T-helper 17 cell (primary cell): ENCODE data around the gene SCN9A. TPM values are rescaled to one million over a fixed set of nuclear protein-coding genes. Genes with fewer than 3 reads are reported as not detected.

Experiments used
- ATAC-seq: fragments of 150-1000 bp; cut with Tn5 transposase; 2 replicates; pipeline ENCODE4 v1.10.0; 2021; ENCODE audit warnings: mild to moderate bottlenecking, moderate library complexity
- DNase-seq, 3 donors: peaks; one replicate each; pipeline versions ENCODE4 v3.0.0 to v3.0.0-alpha.2; 2020 to 2021
- H3K9me3 ChIP-seq: one replicate; pipeline ENCODE4 v1.7.0; 2013; ENCODE audit warnings: low read length, mild to moderate bottlenecking; ENCODE audit not compliant: control insufficient read depth, poor library complexity, severe bottlenecking
- H3K27ac Mint-ChIP-seq: one replicate; pipeline ENCODE4 v1.8.0; 2022; ENCODE audit warnings: mild to moderate bottlenecking, moderate library complexity, mixed read lengths
- H3K27me3 Mint-ChIP-seq: one replicate; pipeline ENCODE4 v1.8.0; 2022; ENCODE audit warnings: mixed read lengths
- H3K36me3 Mint-ChIP-seq: one replicate; pipeline ENCODE4 v1.8.0; 2022; ENCODE audit warnings: low read depth, mixed read lengths
- H3K4me1 Mint-ChIP-seq: one replicate; pipeline ENCODE4 v1.8.0; 2022; ENCODE audit warnings: mild to moderate bottlenecking, mixed read lengths
- H3K4me3 Mint-ChIP-seq: one replicate; pipeline ENCODE4 v1.8.0; 2022; ENCODE audit warnings: mild to moderate bottlenecking, moderate library complexity, mixed read lengths
- total RNA-seq, 4 donors: library from RNA in 2 of 4; stranded (reverse) in 2 of 4; gene quantifications; one replicate each; pipeline ENCODE4 v1.2.3 and lab custom pipeline; 2022 to 2026

The SCN9A gene
- total RNA-seq, 2 donors from 2014 or later: 0.21 TPM; not detected in 1

GRCh38 chr2:166158546-166158945, 217.2 kb downstream of the SCN9A start:
- no peak overlapping the region for H3K27ac Mint-ChIP-seq
- H3K27me3 Mint-ChIP-seq: peaks cover 50% of the 10 kb centered on the region
- H3K9me3 ChIP-seq: no peaks in the 10 kb centered on the region
- H3K4me1 Mint-ChIP-seq: no peaks in the 10 kb centered on the region
- H3K36me3 Mint-ChIP-seq: no peaks in the 10 kb centered on the region
- DNase-seq (no peak), ATAC-seq (no peak)
- no peak overlapping the region for H3K4me3 Mint-ChIP-seq

DNA sequence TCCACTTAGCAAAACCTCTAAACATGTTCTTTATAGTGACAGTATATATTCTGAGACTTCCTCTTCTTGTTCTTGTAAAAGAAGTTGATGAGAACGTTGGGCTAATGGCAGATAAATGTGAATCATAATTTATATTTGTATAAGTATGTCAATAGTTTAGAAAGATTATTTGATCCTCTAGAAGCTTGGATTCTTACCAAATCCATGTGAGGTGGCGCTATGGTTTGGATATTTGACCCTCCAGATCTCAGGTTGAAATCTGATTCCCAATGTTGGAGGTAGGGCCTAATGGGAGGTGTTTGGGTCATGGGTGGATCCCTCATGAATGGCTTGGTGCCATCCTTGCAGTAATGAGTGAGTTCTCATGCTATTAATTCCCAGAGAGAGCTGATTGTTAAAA, 218.2 kb downstream of the SCN9A start:
- H3K36me3 Mint-ChIP-seq: no peaks in the 10 kb centered on the region
- no peaks in the 10 kb centered on the region for H3K9me3 ChIP-seq
- no peak for DNase-seq
- H3K27ac Mint-ChIP-seq: no peak overlapping the region
- no peaks in the 10 kb centered on the region for H3K4me1 Mint-ChIP-seq
- H3K4me3 Mint-ChIP-seq: no peak overlapping the region
- peaks cover 53% of the 10 kb centered on the region for H3K27me3 Mint-ChIP-seq
- ATAC-seq: no peak

DNA sequence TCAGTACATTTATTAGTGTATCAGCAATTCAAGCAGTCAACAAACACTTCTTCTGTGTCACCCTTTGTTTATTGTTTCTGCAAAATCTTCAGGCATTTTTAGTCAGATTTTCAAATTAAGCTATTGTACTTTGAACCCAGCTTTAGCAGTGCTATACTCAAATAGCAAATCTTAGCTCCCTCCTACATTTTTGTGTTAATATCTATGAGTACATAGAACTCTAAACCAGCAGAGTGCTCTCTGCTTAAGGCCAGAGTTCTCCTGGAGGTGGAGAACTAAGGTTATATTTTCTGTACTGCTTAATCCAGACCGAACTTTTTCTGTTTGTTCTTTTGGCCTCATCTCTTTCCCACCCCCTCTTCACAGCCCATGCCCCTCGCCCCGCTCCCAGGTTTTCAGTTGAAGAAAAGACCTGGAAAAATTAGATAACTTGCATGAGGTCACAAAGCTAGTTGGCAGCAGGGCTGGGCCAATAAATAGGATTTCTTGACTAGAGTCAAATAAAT, 218.7 kb downstream of the SCN9A start:
- ATAC-seq (no peak), DNase-seq (no peak)
- Mint-ChIP-seq H3K4me1 (no peaks in the 10 kb centered on the region), H3K4me3 (no peak overlapping the region), H3K27ac (no peak overlapping the region), H3K36me3 (no peaks in the 10 kb centered on the region), H3K27me3 (peaks cover 48% of the 10 kb centered on the region)
- no peaks in the 10 kb centered on the region for H3K9me3 ChIP-seq

DNA sequence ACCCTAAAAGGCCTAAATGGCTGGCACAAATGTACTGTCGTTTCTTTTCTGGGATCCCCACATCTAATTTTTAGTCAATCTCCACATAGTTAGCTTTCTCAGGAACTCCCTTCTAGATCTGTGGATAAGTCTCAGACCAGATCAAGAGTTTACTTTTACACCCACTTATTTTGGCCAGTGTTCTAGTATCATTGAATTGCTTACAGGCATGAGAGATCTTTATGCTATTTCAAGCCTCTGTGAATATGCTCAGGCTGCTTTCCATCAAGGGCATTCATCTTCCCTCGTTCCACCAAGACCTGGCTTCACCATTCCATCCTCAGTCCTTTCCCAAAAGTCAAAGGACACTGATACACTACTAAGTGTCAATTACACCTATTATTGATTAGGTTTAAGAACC, 220.2 kb downstream of the SCN9A start:
- no peaks in the 10 kb centered on the region for H3K36me3 Mint-ChIP-seq
- ATAC-seq (no peak), DNase-seq (no peak)
- no peaks in the 10 kb centered on the region for H3K4me1 Mint-ChIP-seq
- no peak overlapping the region for H3K27ac Mint-ChIP-seq
- peaks cover 48% of the 10 kb centered on the region for H3K27me3 Mint-ChIP-seq
- no peak overlapping the region for H3K4me3 Mint-ChIP-seq
- H3K9me3 ChIP-seq: no peaks in the 10 kb centered on the region

- H3K27ac Mint-ChIP-seq: no peak overlapping the region
- peaks cover 47% of the 10 kb centered on the region for H3K27me3 Mint-ChIP-seq
- no peaks in the 10 kb centered on the region for H3K4me1 Mint-ChIP-seq
- ATAC-seq (no peak), DNase-seq (no peak)
- no peaks in the 10 kb centered on the region for H3K36me3 Mint-ChIP-seq
- no peaks in the 10 kb centered on the region for H3K9me3 ChIP-seq
- H3K4me3 Mint-ChIP-seq: no peak overlapping the region
These were observed 220.9 kb downstream of the SCN9A start for GRCh38 chr2:166154685-166155338.

DNA sequence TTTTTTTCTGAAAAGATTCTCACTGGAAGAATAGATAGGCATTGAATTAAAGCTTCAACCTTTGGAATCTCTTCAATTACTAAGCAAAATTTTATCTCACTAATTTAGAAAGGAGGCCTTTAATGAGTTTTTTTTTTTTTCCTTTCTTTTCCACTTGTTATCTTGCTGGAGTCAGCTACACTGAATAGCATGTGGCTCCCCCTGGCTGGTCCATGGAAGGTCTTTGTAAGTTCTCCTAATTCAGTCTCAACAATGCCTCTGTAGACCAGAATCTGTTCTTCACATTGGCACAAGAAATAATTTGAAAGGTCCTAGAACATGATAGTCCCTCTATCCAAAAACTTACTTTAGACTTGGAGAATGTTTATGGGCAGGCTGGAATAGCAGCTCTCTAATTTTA, 223.7 kb downstream of the SCN9A start:
- ATAC-seq (no peak), DNase-seq (no peak)
- Mint-ChIP-seq H3K4me1 (no peaks in the 10 kb centered on the region), H3K27ac (no peak overlapping the region), H3K27me3 (peaks cover 29% of the 10 kb centered on the region), H3K36me3 (no peaks in the 10 kb centered on the region), H3K4me3 (no peak overlapping the region)
- no peaks in the 10 kb centered on the region for H3K9me3 ChIP-seq

GRCh38 chr2:166148500-166149400, 227.0 kb downstream of the SCN9A start:
- Mint-ChIP-seq H3K4me3 (no peak overlapping the region), H3K4me1 (no peaks in the 10 kb centered on the region), H3K36me3 (no peaks in the 10 kb centered on the region), H3K27me3 (peaks cover 9% of the 10 kb centered on the region), H3K27ac (no peak overlapping the region)
- ATAC-seq: no peak
- DNase-seq: no peak
- H3K9me3 ChIP-seq: no peaks in the 10 kb centered on the region

GRCh38 chr2:166147883-166148282, 227.9 kb downstream of the SCN9A start:
- ATAC-seq (no peak), DNase-seq (no peak)
- H3K4me1 Mint-ChIP-seq: no peaks in the 10 kb centered on the region
- H3K27ac Mint-ChIP-seq: no peak overlapping the region
- H3K36me3 Mint-ChIP-seq: no peaks in the 10 kb centered on the region
- peaks cover under 1% of the 10 kb centered on the region for H3K27me3 Mint-ChIP-seq
- no peak overlapping the region for H3K4me3 Mint-ChIP-seq
- no peaks in the 10 kb centered on the region for H3K9me3 ChIP-seq

Other genes starting within 250 kb of the SCN9A start
- gene SCN1A, start 247.9 kb downstream of the SCN9A start, total RNA-seq: not detected
- not detected for gene SCN7A, start 118.3 kb upstream of the SCN9A start, total RNA-seq